ENCODE data around the gene RFC3. TPM values are rescaled to one million over a fixed set of nuclear protein-coding genes. Genes with fewer than 3 reads are reported as not detected.

The RFC3 gene
- total and polyA plus RNA-seq, 12 donors, result 4.4 to 33.8 (median 16.6) TPM

GRCh38 chr13:33789739-33790138, 28.2 kb upstream of the RFC3 start:
- no peak for TF ChIP-seq POLR2A (IDR thresholded peaks at IDR 0.05)
- TF ChIP-seq, protein P1, sequence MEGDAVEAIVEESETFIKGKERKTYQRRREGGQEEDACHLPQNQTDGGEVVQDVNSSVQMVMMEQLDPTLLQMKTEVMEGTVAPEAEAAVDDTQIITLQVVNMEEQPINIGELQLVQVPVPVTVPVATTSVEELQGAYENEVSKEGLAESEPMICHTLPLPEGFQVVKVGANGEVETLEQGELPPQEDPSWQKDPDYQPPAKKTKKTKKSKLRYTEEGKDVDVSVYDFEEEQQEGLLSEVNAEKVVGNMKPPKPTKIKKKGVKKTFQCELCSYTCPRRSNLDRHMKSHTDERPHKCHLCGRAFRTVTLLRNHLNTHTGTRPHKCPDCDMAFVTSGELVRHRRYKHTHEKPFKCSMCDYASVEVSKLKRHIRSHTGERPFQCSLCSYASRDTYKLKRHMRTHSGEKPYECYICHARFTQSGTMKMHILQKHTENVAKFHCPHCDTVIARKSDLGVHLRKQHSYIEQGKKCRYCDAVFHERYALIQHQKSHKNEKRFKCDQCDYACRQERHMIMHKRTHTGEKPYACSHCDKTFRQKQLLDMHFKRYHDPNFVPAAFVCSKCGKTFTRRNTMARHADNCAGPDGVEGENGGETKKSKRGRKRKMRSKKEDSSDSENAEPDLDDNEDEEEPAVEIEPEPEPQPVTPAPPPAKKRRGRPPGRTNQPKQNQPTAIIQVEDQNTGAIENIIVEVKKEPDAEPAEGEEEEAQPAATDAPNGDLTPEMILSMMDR (IDR thresholded peaks at IDR 0.05), result no peak
- WGBS, 4 donors, result 57 to 80% (median 66%) methylated on average over 4 of the region's 4 CpGs

GRCh38 chr13:33793726-33794125, 24.2 kb upstream of the RFC3 start:
- TF ChIP-seq POLR2A (IDR thresholded peaks at IDR 0.05), result no peak
- TF ChIP-seq, protein P1 (IDR thresholded peaks at IDR 0.05), result no peak
- no peaks in the 10 kb centered on the region for H3K9me3 ChIP-seq (replicated peaks in 1 of 3)
- H3K27me3 ChIP-seq, result no peaks in the 10 kb centered on the region
- H3K4me3 ChIP-seq, result no peak overlapping the region
- no peaks in the 10 kb centered on the region for H3K36me3 ChIP-seq (replicated peaks in 1 of 2)
- intact Hi-C loops (cut with DNase I), result no loop called here
- DNase-seq, result no peak
- peaks cover 0 to 9% of the 10 kb centered on the region in 2 donors for H3K4me1 ChIP-seq (replicated peaks in 1 of 2)
- H3K27ac ChIP-seq, result no peak overlapping the region

More at GRCh38 chr13:33789739-33790138, 28.2 kb upstream of the RFC3 start:
- Histone ChIP-seq H3K9me3 (replicated peaks in 1 of 3) (no peaks in the 10 kb centered on the region), H3K27me3 (no peaks in the 10 kb centered on the region), H3K36me3 (replicated peaks in 1 of 2) (no peaks in the 10 kb centered on the region), H3K4me1 (replicated peaks in 1 of 2) (peaks cover 0 to 5% of the 10 kb centered on the region in 2 donors), H3K27ac (no peak overlapping the region), H3K4me3 (no peak overlapping the region)
- intact Hi-C loops (cut with DNase I), result no loop called here
- DNase-seq, result no peak

GRCh38 chr13:33794576-33794975, 23.4 kb upstream of the RFC3 start:
- Histone ChIP-seq H3K4me1 (replicated peaks in 1 of 2) (peaks cover 0 to 9% of the 10 kb centered on the region in 2 donors), H3K36me3 (replicated peaks in 1 of 2) (no peaks in the 10 kb centered on the region), H3K27me3 (no peaks in the 10 kb centered on the region), H3K27ac (no peak overlapping the region), H3K4me3 (no peak overlapping the region), H3K9me3 (replicated peaks in 1 of 3) (no peaks in the 10 kb centered on the region)
- no peak for DNase-seq
- TF ChIP-seq, protein P1 (IDR thresholded peaks at IDR 0.05), result no peak
- no peak for TF ChIP-seq POLR2A (IDR thresholded peaks at IDR 0.05)
- intact Hi-C loops (cut with DNase I), result no loop called here
- WGBS, 4 donors, result 68 to 74% (median 72%) methylated on average over 4 of the region's 4 CpGs

DNA sequence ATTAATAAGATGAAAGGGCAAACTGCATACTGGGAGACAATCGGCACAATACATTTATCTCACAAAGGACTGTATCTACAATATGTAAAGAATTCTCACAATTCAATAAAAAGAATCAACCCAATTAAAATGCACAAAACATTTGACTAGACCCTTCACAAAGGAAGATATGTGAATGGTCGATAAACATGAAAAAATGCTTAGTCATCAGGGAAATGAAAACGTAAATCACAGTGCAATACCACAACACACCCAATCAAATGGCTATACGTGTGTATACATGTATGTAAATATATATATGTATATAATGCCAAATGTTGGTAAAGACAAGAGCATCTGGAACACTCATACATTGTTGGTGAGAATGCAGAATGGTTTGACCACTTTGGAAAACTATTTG, 21.9 kb upstream of the RFC3 start:
- DNase-seq, result no peak
- intact Hi-C loops (cut with DNase I), result no loop called here
- H3K36me3 ChIP-seq (replicated peaks in 1 of 2), result no peaks in the 10 kb centered on the region
- H3K4me1 ChIP-seq (replicated peaks in 1 of 2), result peaks cover 0 to 16% of the 10 kb centered on the region in 2 donors
- no peaks in the 10 kb centered on the region for H3K27me3 ChIP-seq
- no peak overlapping the region for H3K4me3 ChIP-seq
- TF ChIP-seq POLR2A (IDR thresholded peaks at IDR 0.05), result no peak
- TF ChIP-seq, protein P1 (IDR thresholded peaks at IDR 0.05), result no peak
- 68 to 87% (median 75%) methylated on average over 4 of the region's 4 CpGs for WGBS, 4 donors
- no peak overlapping the region for H3K27ac ChIP-seq
- H3K9me3 ChIP-seq (replicated peaks in 1 of 3), result no peaks in the 10 kb centered on the region

Data from adrenal gland (tissue), 12 donors.